ENCODE measurements around the gene TLR10.
A peak's percentile ranks its signal among the peaks of the same experiment; 100 is the strongest.
"Not testable (repeated sequence)": the region's sequence is repeated elsewhere in the genome, so short reads cannot be mapped to it uniquely, and the experiment has no call there.

TLR10 gene

GRCh38 chr4:38783109-38783460 lies 295 bp upstream of the TLR10 start:
- Histone ChIP-seq H3K27me3 (ENCODE audit: insufficient read depth, poor library complexity, severe bottlenecking) (no peaks in the 10 kb centered on the region), H3K27ac (ENCODE audit: poor library complexity, severe bottlenecking) (no peak overlapping the region), H3K9me3 (ENCODE audit: severe bottlenecking) (no peaks in the 10 kb centered on the region), H3K4me1 (ENCODE audit: insufficient read depth, poor library complexity, severe bottlenecking) (no peaks in the 10 kb centered on the region), H3K36me3 (ENCODE audit: low read depth) (no peaks in the 10 kb centered on the region), H3K4me3 (ENCODE audit: severe bottlenecking) (no peak overlapping the region)
- DNase-seq (ENCODE audit: low spot score) (no peak), ATAC-seq (ENCODE audit: low read depth) (no peak)
- peak; percentile 45 for TF ChIP-seq CTCF (IDR thresholded peaks at IDR 0.05; ENCODE audit: poor library complexity, severe bottlenecking)

- no peaks in the 10 kb centered on the region for H3K36me3 ChIP-seq (ENCODE audit: low read depth)
- no peak overlapping the region for H3K27ac ChIP-seq (ENCODE audit: poor library complexity, severe bottlenecking)
- no peaks in the 10 kb centered on the region for H3K27me3 ChIP-seq (ENCODE audit: insufficient read depth, poor library complexity, severe bottlenecking)
- no peaks in the 10 kb centered on the region for H3K9me3 ChIP-seq (ENCODE audit: severe bottlenecking)
- no peaks in the 10 kb centered on the region for H3K4me1 ChIP-seq (ENCODE audit: insufficient read depth, poor library complexity, severe bottlenecking)
- DNase-seq (ENCODE audit: low spot score) = no peak
- H3K4me3 ChIP-seq (ENCODE audit: severe bottlenecking) = no peak overlapping the region
- no peak for ATAC-seq (ENCODE audit: low read depth)
- TF ChIP-seq CTCF (IDR thresholded peaks at IDR 0.05; ENCODE audit: poor library complexity, severe bottlenecking) = no peak
These were observed 932 bp downstream of the TLR10 start for GRCh38 chr4:38781854-38782261.

GRCh38 chr4:38780833-38781484 lies 1.8 kb downstream of the TLR10 start:
- no peak for ATAC-seq (ENCODE audit: low read depth)
- no peaks in the 10 kb centered on the region for H3K4me1 ChIP-seq (ENCODE audit: insufficient read depth, poor library complexity, severe bottlenecking)

GRCh38 chr4:38779790-38780189 lies 3.0 kb downstream of the TLR10 start:
- H3K9me3 ChIP-seq (ENCODE audit: severe bottlenecking) = no peaks in the 10 kb centered on the region
- DNase-seq (ENCODE audit: low spot score) (no peak), ATAC-seq (ENCODE audit: low read depth) (no peak)
- no peak for TF ChIP-seq CTCF (IDR thresholded peaks at IDR 0.05; ENCODE audit: poor library complexity, severe bottlenecking)
- H3K36me3 ChIP-seq (ENCODE audit: low read depth) = no peaks in the 10 kb centered on the region
- no peak overlapping the region for H3K27ac ChIP-seq (ENCODE audit: poor library complexity, severe bottlenecking)
- H3K4me3 ChIP-seq (ENCODE audit: severe bottlenecking) = no peak overlapping the region
- H3K27me3 ChIP-seq (ENCODE audit: insufficient read depth, poor library complexity, severe bottlenecking) = no peaks in the 10 kb centered on the region
- H3K4me1 ChIP-seq (ENCODE audit: insufficient read depth, poor library complexity, severe bottlenecking) = no peaks in the 10 kb centered on the region

More at GRCh38 chr4:38780833-38781484, 1.8 kb downstream of the TLR10 start:
- no peaks in the 10 kb centered on the region for H3K36me3 ChIP-seq (ENCODE audit: low read depth)
- no peaks in the 10 kb centered on the region for H3K9me3 ChIP-seq (ENCODE audit: severe bottlenecking)
- no peak overlapping the region for H3K4me3 ChIP-seq (ENCODE audit: severe bottlenecking)
- H3K27ac ChIP-seq (ENCODE audit: poor library complexity, severe bottlenecking) = no peak overlapping the region
- DNase-seq (ENCODE audit: low spot score) = no peak
- TF ChIP-seq CTCF (IDR thresholded peaks at IDR 0.05; ENCODE audit: poor library complexity, severe bottlenecking) = no peak
- H3K27me3 ChIP-seq (ENCODE audit: insufficient read depth, poor library complexity, severe bottlenecking) = no peaks in the 10 kb centered on the region

GRCh38 chr4:38777925-38778324 lies 4.9 kb downstream of the TLR10 start:
- H3K9me3 ChIP-seq (ENCODE audit: severe bottlenecking); ATAC-seq (ENCODE audit: low read depth); DNase-seq (ENCODE audit: low spot score); H3K4me3 ChIP-seq (ENCODE audit: severe bottlenecking); H3K4me1 ChIP-seq (ENCODE audit: insufficient read depth, poor library complexity, severe bottlenecking); H3K27me3 ChIP-seq (ENCODE audit: insufficient read depth, poor library complexity, severe bottlenecking); H3K36me3 ChIP-seq (ENCODE audit: low read depth); H3K27ac ChIP-seq (ENCODE audit: poor library complexity, severe bottlenecking): not testable (repeated sequence)
